GM19397 (cell line): ENCODE measurements around the gene SDCBP2.

ENCODE experiments used
- ATAC-seq: cut with Tn5 transposase; IDR thresholded peaks from one replicate; pipeline ENCODE4 v1.9.1; 2021; ENCODE audit warnings: mild to moderate bottlenecking, moderate library complexity; ENCODE audit not compliant: unreplicated experiment

The SDCBP2 gene

GRCh38 chr20:1315804-1316203 lies 13.1 kb downstream of the SDCBP2 start:
- no peak for ATAC-seq

- ATAC-seq, result no peak
These were observed 15.5 kb downstream of the SDCBP2 start for GRCh38 chr20:1313236-1313964.

- no peak for ATAC-seq
These were observed 16.1 kb downstream of the SDCBP2 start for GRCh38 chr20:1312904-1313235.

- no peak for ATAC-seq
These were observed 16.6 kb downstream of the SDCBP2 start for GRCh38 chr20:1312308-1312707.

- ATAC-seq, result no peak
These were observed 18.3 kb downstream of the SDCBP2 start for GRCh38 chr20:1310506-1311190.

GRCh38 chr20:1310071-1310470 lies 18.9 kb downstream of the SDCBP2 start:
- no peak for ATAC-seq

- ATAC-seq, result no peak
These were observed 19.5 kb downstream of the SDCBP2 start for GRCh38 chr20:1309439-1309847.

GRCh38 chr20:1308702-1309095 lies 20.2 kb downstream of the SDCBP2 start:
- no peak for ATAC-seq

- no peak for ATAC-seq
These were observed 20.8 kb downstream of the SDCBP2 start for GRCh38 chr20:1308067-1308701.

GRCh38 chr20:1307571-1307971 lies 21.4 kb downstream of the SDCBP2 start:
- no peak for ATAC-seq

- ATAC-seq, result no peak
These were observed 21.8 kb downstream of the SDCBP2 start for GRCh38 chr20:1307171-1307570.

GRCh38 chr20:1306316-1307135 lies 22.4 kb downstream of the SDCBP2 start:
- no peak for ATAC-seq

GRCh38 chr20:1305712-1306111 lies 23.2 kb downstream of the SDCBP2 start:
- ATAC-seq, result no peak

- no peak for ATAC-seq
These were observed 24.0 kb downstream of the SDCBP2 start for GRCh38 chr20:1304710-1305515.

- ATAC-seq, result no peak
These were observed 26.0 kb downstream of the SDCBP2 start for GRCh38 chr20:1302685-1303541.

GRCh38 chr20:1301031-1301529 lies 27.9 kb downstream of the SDCBP2 start:
- no peak for ATAC-seq

GRCh38 chr20:1300083-1300840 lies 28.7 kb downstream of the SDCBP2 start:
- ATAC-seq, result no peak

GRCh38 chr20:1299522-1299921 lies 29.4 kb downstream of the SDCBP2 start:
- no peak for ATAC-seq
